ENCODE measurements around the gene LEF1.

The LEF1 gene

GRCh38 chr4:108099838-108100237, 68.9 kb downstream of the LEF1 start:
- Histone ChIP-seq H3K4me3 (no peak overlapping the region), H3K27ac (no peak overlapping the region)
- intact Hi-C loops (cut with DNase I; ENCODE audit: low total_unique reads), result no loop called here

GRCh38 chr4:108097990-108098553, 70.7 kb downstream of the LEF1 start:
- Histone ChIP-seq H3K36me3 (no peaks in the 10 kb centered on the region), H3K27me3 (no peaks in the 10 kb centered on the region), H3K4me3 (no peak overlapping the region), H3K9me3 (no peaks in the 10 kb centered on the region), H3K27ac (no peak overlapping the region), H3K4me1 (no peaks in the 10 kb centered on the region)
- no peak for TF ChIP-seq CTCF (IDR thresholded peaks at IDR 0.05)
- no peak for DNase-seq
- intact Hi-C loops (cut with DNase I; ENCODE audit: low total_unique reads), result no loop called here

More at GRCh38 chr4:108099838-108100237, 68.9 kb downstream of the LEF1 start:
- H3K4me1 ChIP-seq, result no peaks in the 10 kb centered on the region
- H3K27me3 ChIP-seq, result no peaks in the 10 kb centered on the region
- no peaks in the 10 kb centered on the region for H3K36me3 ChIP-seq
- H3K9me3 ChIP-seq, result no peaks in the 10 kb centered on the region
- DNase-seq, result no peak
- no peak for TF ChIP-seq CTCF (IDR thresholded peaks at IDR 0.05)

- Histone ChIP-seq H3K27me3 (no peaks in the 10 kb centered on the region), H3K36me3 (no peaks in the 10 kb centered on the region), H3K4me3 (no peak overlapping the region), H3K4me1 (no peaks in the 10 kb centered on the region), H3K9me3 (no peaks in the 10 kb centered on the region), H3K27ac (no peak overlapping the region)
- intact Hi-C loops (cut with DNase I; ENCODE audit: low total_unique reads), result no loop called here
- no peak for TF ChIP-seq CTCF (IDR thresholded peaks at IDR 0.05)
- no peak for DNase-seq
These were observed 73.7 kb downstream of the LEF1 start for GRCh38 chr4:108094923-108095482.

GRCh38 chr4:108094131-108094530, 74.6 kb downstream of the LEF1 start:
- H3K9me3 ChIP-seq, result no peaks in the 10 kb centered on the region
- intact Hi-C loops (cut with DNase I; ENCODE audit: low total_unique reads), result no loop called here
- no peak overlapping the region for H3K27ac ChIP-seq
- TF ChIP-seq CTCF (IDR thresholded peaks at IDR 0.05), result no peak
- DNase-seq, result no peak
- no peak overlapping the region for H3K4me3 ChIP-seq
- no peaks in the 10 kb centered on the region for H3K27me3 ChIP-seq
- no peaks in the 10 kb centered on the region for H3K36me3 ChIP-seq
- no peaks in the 10 kb centered on the region for H3K4me1 ChIP-seq

- no peak for TF ChIP-seq CTCF (IDR thresholded peaks at IDR 0.05)
- Histone ChIP-seq H3K9me3 (no peaks in the 10 kb centered on the region), H3K36me3 (no peaks in the 10 kb centered on the region), H3K4me3 (no peak overlapping the region), H3K27me3 (no peaks in the 10 kb centered on the region), H3K4me1 (no peaks in the 10 kb centered on the region), H3K27ac (no peak overlapping the region)
- intact Hi-C loops (cut with DNase I; ENCODE audit: low total_unique reads), result no loop called here
- DNase-seq, result no peak
These were observed 76.4 kb downstream of the LEF1 start for GRCh38 chr4:108092288-108092687.
